ENCODE results near the gene RASSF7.

Gene RASSF7

GRCh38 chr11:567011-567628 is 6.3 kb downstream of the RASSF7 start:
- H3K9me3 ChIP-seq (ENCODE audit: low read length) = no peaks in the 10 kb centered on the region
- no peaks in the 10 kb centered on the region; the same call in 1 of the 2 replicates for H3K36me3 ChIP-seq (ENCODE audit: insufficient read depth, low read length)
- H3K27me3 ChIP-seq (ENCODE audit: insufficient read depth, low read length) = peaks cover 5% of the 10 kb centered on the region; the same call in 1 of the 2 replicates
- H3K4me2 ChIP-seq (ENCODE audit: low read length) = peak overlapping the region; percentile 88
- no peaks in the 10 kb centered on the region for H4K20me1 ChIP-seq (ENCODE audit: insufficient read depth, low read length)
- TF ChIP-seq CTCF (IDR thresholded peaks at IDR 0.05; ENCODE audit: low read length) (no peak), EZH2 (IDR thresholded peaks at IDR 0.05; ENCODE audit: borderline replicate concordance, low read length) (no peak)
- no peak overlapping the region for H3K27ac ChIP-seq (ENCODE audit: low read depth, low read length, poor library complexity, severe bottlenecking)
- no peaks in the 10 kb centered on the region for H3K9me2 ChIP-seq (ENCODE audit: low read depth, low read length)
- H2AFZ ChIP-seq (ENCODE audit: low read length) = no peak overlapping the region
- peak overlapping the region; percentile 79; the same call in 1 of the 2 replicates for H3K9ac ChIP-seq (ENCODE audit: low read length)
- peak overlapping the region; percentile 74 for H3K4me3 ChIP-seq (ENCODE audit: low read depth, low read length, poor library complexity, severe bottlenecking)
- H3F3A ChIP-seq (ENCODE audit: insufficient read depth, low read length) = no peaks in the 10 kb centered on the region
- no peaks in the 10 kb centered on the region for H3K79me2 ChIP-seq (ENCODE audit: insufficient read depth, low read length)
- peaks cover 25% of the 10 kb centered on the region for H3K4me1 ChIP-seq (ENCODE audit: insufficient read depth, low read length, severe bottlenecking)

GRCh38 chr11:567629-568292 is 7.0 kb downstream of the RASSF7 start:
- Histone ChIP-seq H3K4me2 (ENCODE audit: low read length) (peak overlapping the region; percentile 88), H3K4me3 (ENCODE audit: low read depth, low read length, poor library complexity, severe bottlenecking) (peak overlapping the region; percentile 74), H3K9ac (ENCODE audit: low read length) (peak overlapping the region; percentile 79), H3K27ac (ENCODE audit: low read depth, low read length, poor library complexity, severe bottlenecking) (no peak overlapping the region), H3K4me1 (ENCODE audit: insufficient read depth, low read length, severe bottlenecking) (peaks cover 25% of the 10 kb centered on the region), H4K20me1 (ENCODE audit: insufficient read depth, low read length) (no peaks in the 10 kb centered on the region), H3K27me3 (ENCODE audit: insufficient read depth, low read length) (peaks cover 5% of the 10 kb centered on the region; the same call in 1 of the 2 replicates), H3F3A (ENCODE audit: insufficient read depth, low read length) (no peaks in the 10 kb centered on the region), H2AFZ (ENCODE audit: low read length) (no peak overlapping the region), H3K36me3 (ENCODE audit: insufficient read depth, low read length) (no peaks in the 10 kb centered on the region; the same call in 1 of the 2 replicates), H3K9me2 (ENCODE audit: low read depth, low read length) (no peaks in the 10 kb centered on the region), H3K79me2 (ENCODE audit: insufficient read depth, low read length) (no peaks in the 10 kb centered on the region), H3K9me3 (ENCODE audit: low read length) (no peaks in the 10 kb centered on the region)
- TF ChIP-seq EZH2 (IDR thresholded peaks at IDR 0.05; ENCODE audit: borderline replicate concordance, low read length) (no peak), CTCF (IDR thresholded peaks at IDR 0.05; ENCODE audit: low read length) (no peak)

GRCh38 chr11:568306-569157 is 7.8 kb downstream of the RASSF7 start:
- Histone ChIP-seq H3K36me3 (ENCODE audit: insufficient read depth, low read length) (no peaks in the 10 kb centered on the region; the same call in 1 of the 2 replicates), H3K4me1 (ENCODE audit: insufficient read depth, low read length, severe bottlenecking) (peaks cover 25% of the 10 kb centered on the region), H3K27ac (ENCODE audit: low read depth, low read length, poor library complexity, severe bottlenecking) (no peak overlapping the region), H3K79me2 (ENCODE audit: insufficient read depth, low read length) (no peaks in the 10 kb centered on the region), H3K9me2 (ENCODE audit: low read depth, low read length) (no peaks in the 10 kb centered on the region), H3K9me3 (ENCODE audit: low read length) (no peaks in the 10 kb centered on the region), H3F3A (ENCODE audit: insufficient read depth, low read length) (no peaks in the 10 kb centered on the region), H2AFZ (ENCODE audit: low read length) (no peak overlapping the region), H4K20me1 (ENCODE audit: insufficient read depth, low read length) (no peaks in the 10 kb centered on the region), H3K4me2 (ENCODE audit: low read length) (peak overlapping the region; percentile 100), H3K27me3 (ENCODE audit: insufficient read depth, low read length) (peaks cover 5% of the 10 kb centered on the region; the same call in 1 of the 2 replicates), H3K4me3 (ENCODE audit: low read depth, low read length, poor library complexity, severe bottlenecking) (peak overlapping the region; percentile 85), H3K9ac (ENCODE audit: low read length) (peak overlapping the region; percentile 97)
- TF ChIP-seq CTCF (IDR thresholded peaks at IDR 0.05; ENCODE audit: low read length) = no peak
- TF ChIP-seq EZH2 (IDR thresholded peaks at IDR 0.05; ENCODE audit: borderline replicate concordance, low read length) = no peak
